ENCODE data around the gene IL1RN.

Gene IL1RN

DNA sequence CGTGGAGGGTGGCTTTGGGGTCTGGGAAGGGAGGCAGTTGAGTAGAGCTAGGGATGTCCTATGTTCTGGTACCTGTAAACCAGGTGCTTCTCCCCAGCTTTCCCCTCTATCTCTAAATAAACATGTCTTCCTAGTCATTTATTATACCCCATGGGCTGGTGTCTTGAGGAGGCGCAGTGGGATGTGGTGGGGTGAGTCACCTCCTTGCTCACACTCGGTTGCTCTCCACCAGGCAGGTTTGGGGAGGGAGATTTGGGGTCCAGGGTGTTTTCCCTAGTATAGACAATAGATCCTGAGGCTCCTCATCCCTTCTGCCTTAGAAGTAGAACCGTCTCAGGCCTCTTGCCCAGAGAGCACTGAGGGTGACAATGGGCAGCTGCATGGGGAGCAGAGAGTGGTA is 51.5 kb downstream of the IL1RN start:
- no peak for DNase-seq (ENCODE audit: extremely low read depth, low read depth)
- no peak for TF ChIP-seq CTCF (IDR thresholded peaks at IDR 0.05; ENCODE audit: low read depth, low read length)

- TF ChIP-seq CTCF (IDR thresholded peaks at IDR 0.05; ENCODE audit: low read depth, low read length), result no peak
- DNase-seq (ENCODE audit: extremely low read depth, low read depth), result no peak
Measured at GRCh38 chr2:113179446-113180045, 52.1 kb downstream of the IL1RN start.

DNA sequence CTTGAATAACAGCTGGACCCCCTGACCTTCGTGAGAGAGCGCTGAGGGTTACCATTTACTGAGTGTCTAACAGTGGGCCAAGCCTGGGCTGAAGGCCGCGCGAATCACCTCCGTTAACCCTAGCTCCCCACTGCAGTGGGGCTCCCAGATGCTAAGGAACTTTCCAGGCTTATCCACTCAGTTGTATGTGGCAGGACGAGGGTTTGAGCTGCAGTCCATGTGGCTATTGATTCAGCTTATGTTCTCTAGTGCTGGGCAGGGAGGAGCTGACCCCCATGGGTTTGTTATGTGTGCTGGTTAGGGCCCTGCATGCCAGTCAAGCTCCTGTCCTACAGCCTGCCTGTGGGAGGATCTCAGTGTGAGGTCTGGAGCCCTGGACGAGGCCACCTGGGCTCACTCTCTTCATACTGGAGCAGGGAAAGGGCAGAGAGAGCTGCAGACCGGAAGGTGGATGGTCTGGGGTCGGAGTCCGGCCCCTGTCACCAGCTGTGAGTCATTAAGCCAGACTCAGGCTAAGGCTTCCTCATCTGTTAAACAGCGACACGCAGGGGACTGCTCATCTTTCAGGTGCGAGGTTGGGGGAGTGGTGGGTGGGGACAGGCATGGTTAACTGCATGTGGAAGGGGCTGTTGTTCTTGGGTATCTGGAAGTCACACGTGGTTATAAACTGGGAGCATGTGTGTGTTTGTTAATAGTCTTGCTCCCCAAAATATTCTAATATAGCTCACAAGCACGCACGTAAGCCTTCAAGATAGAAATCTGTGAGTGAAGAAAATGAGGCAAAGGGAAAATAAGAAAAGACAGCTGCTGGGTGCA is 52.9 kb downstream of the IL1RN start:
- no peak for TF ChIP-seq CTCF (IDR thresholded peaks at IDR 0.05; ENCODE audit: low read depth, low read length)
- DNase-seq (ENCODE audit: extremely low read depth, low read depth), result no peak

- no peak for DNase-seq (ENCODE audit: extremely low read depth, low read depth)
- TF ChIP-seq CTCF (IDR thresholded peaks at IDR 0.05; ENCODE audit: low read depth, low read length), result no peak
Measured at GRCh38 chr2:113181258-113182051, 54.1 kb downstream of the IL1RN start.

DNA sequence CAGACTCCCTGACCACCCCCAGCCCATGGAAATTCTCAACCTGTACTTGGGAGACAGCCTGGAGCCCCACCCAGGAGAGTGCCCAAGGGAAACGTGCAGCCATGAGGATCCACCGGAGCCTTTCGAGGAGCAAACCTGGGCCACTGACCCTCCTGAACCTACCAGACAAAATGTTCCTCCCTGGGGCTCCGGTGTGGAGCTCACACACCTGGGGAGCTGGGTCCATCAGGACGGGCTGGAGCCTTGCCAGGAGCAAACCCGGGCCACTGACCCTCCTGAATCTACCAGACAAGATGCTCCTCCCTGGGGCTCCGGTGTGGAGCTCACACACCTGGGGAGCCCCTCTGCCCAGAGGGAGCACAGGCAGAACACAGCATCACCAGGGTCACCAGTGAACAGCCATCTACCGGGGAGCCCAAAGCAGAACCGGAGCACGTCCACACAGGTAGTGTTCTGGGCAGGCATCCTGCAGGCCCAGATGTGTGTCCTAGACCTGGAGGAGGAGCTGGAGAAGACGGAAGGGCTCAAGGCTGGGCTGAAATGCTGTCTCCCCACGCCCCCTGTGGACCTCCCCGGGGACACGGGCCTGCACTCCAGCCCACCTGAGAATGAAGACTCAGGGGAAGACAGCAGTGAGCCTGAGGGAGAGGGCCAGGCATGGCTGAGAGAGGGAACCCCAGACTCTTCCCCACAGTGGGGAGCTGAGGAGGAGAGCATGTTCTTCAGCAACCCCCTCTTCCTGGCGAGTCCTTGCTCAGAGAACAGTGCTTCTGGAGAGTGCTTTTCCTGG is 55.3 kb downstream of the IL1RN start:
- DNase-seq (ENCODE audit: extremely low read depth, low read depth), result no peak
- TF ChIP-seq CTCF (IDR thresholded peaks at IDR 0.05; ENCODE audit: low read depth, low read length), result no peak

GRCh38 chr2:113183264-113183663 is 55.9 kb downstream of the IL1RN start:
- DNase-seq (ENCODE audit: extremely low read depth, low read depth), result no peak
- TF ChIP-seq CTCF (IDR thresholded peaks at IDR 0.05; ENCODE audit: low read depth, low read length), result no peak
